ENCODE results near the gene ADCY6.

ADCY6 gene

GRCh38 chr12:48823281-48823680 lies 34.4 kb upstream of the ADCY6 start:
- Histone ChIP-seq H3K9ac (ENCODE audit: low read length) (no peak overlapping the region), H3K36me3 (ENCODE audit: control insufficient read depth, insufficient read depth, low read length) (no peaks in the 10 kb centered on the region), H3K4me2 (ENCODE audit: low read length) (no peak overlapping the region), H3K27me3 (ENCODE audit: insufficient read depth, low read length, poor library complexity) (no peaks in the 10 kb centered on the region), H2BK5ac (ENCODE audit: low read length) (no peak overlapping the region), H2BK120ac (ENCODE audit: low read depth, low read length) (no peak overlapping the region), H3K79me2 (ENCODE audit: control insufficient read depth, insufficient read depth, low read length) (no peaks in the 10 kb centered on the region), H3K27ac (ENCODE audit: low read depth, low read length) (no peak overlapping the region), H3K4me3 (ENCODE audit: low read length) (no peak overlapping the region), H3K23ac (ENCODE audit: low read length) (no peak overlapping the region), H2BK15ac (replicated peaks; ENCODE audit: low read depth) (no peak overlapping the region), H4K8ac (ENCODE audit: low read depth, low read length) (no peak overlapping the region), H3K4ac (ENCODE audit: low read depth, low read length) (no peak overlapping the region), H4K5ac (ENCODE audit: low read length) (no peak overlapping the region), H2AK5ac (ENCODE audit: low read length) (no peak overlapping the region), H3K18ac (ENCODE audit: low read length) (no peak overlapping the region), H3K79me1 (ENCODE audit: low read length) (no peaks in the 10 kb centered on the region), H3K56ac (ENCODE audit: low read length) (no peak overlapping the region), H3K4me1 (ENCODE audit: control insufficient read depth, low read depth, low read length) (peaks cover 5% of the 10 kb centered on the region)
- no peak for DNase-seq
- no CpG with 5 or more reads among the region's 11 CpGs for WGBS (ENCODE audit: extremely low coverage, insufficient coverage, low lambda C conversion rate)

DNA sequence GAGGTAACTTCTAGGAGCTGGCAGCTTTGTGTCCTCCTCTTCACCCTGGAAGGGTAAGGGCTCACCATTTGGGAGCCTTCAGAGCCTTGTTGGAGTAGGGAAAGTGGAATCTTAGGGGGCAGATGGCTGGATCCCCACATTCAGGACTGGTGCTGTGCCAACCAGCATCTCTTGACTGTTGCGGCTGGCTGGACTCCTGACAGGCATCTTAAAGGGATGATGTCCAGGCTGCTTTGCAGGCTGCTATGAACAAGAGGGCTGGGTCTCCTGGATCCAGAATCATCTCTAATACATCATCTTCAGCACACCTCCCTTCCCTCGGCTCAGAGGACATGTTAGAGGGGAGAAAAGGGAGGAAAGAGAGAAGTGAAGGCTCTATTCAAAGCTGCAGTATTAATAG lies 33.8 kb upstream of the ADCY6 start:
- peaks cover 5% of the 10 kb centered on the region for H3K4me1 ChIP-seq (ENCODE audit: control insufficient read depth, low read depth, low read length)
- H3K4ac ChIP-seq (ENCODE audit: low read depth, low read length): no peak overlapping the region
- no peaks in the 10 kb centered on the region for H3K79me2 ChIP-seq (ENCODE audit: control insufficient read depth, insufficient read depth, low read length)
- DNase-seq: no peak
- no peak overlapping the region for H2AK5ac ChIP-seq (ENCODE audit: low read length)
- H3K4me3 ChIP-seq (ENCODE audit: low read length): no peak overlapping the region
- no peak overlapping the region for H4K5ac ChIP-seq (ENCODE audit: low read length)
- H3K27ac ChIP-seq (ENCODE audit: low read depth, low read length): no peak overlapping the region
- H3K56ac ChIP-seq (ENCODE audit: low read length): no peak overlapping the region
- no peak overlapping the region for H3K4me2 ChIP-seq (ENCODE audit: low read length)
- no peak overlapping the region for H3K23ac ChIP-seq (ENCODE audit: low read length)
- no peak overlapping the region for H2BK5ac ChIP-seq (ENCODE audit: low read length)
- WGBS (ENCODE audit: extremely low coverage, insufficient coverage, low lambda C conversion rate): no CpG with 5 or more reads among the region's 2 CpGs
- no peak overlapping the region for H2BK15ac ChIP-seq (replicated peaks; ENCODE audit: low read depth)
- no peak overlapping the region for H3K18ac ChIP-seq (ENCODE audit: low read length)
- no peaks in the 10 kb centered on the region for H3K79me1 ChIP-seq (ENCODE audit: low read length)
- no peaks in the 10 kb centered on the region for H3K36me3 ChIP-seq (ENCODE audit: control insufficient read depth, insufficient read depth, low read length)
- peaks cover under 1% of the 10 kb centered on the region for H3K27me3 ChIP-seq (ENCODE audit: insufficient read depth, low read length, poor library complexity)
- no peak overlapping the region for H2BK120ac ChIP-seq (ENCODE audit: low read depth, low read length)
- no peak overlapping the region for H3K9ac ChIP-seq (ENCODE audit: low read length)
- H4K8ac ChIP-seq (ENCODE audit: low read depth, low read length): no peak overlapping the region

DNA sequence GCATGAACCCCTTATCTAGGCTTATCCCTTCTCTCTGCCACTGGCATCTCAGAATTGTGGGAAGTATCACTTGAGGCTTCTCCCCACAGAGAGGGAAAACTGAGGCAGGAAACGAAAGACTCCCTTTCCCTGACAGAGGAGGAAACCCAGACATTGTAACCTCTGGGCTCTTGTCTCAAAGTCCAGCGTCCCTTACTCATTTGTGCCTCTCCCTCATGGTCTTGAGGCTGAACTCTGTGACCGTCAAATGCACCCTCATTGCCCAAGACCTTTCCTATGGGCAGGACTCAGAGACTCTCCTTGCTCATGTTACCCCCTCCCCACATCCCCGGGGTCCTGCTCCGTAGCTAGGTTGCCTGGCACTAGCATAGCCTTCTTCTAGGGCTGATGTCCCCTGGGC lies 33.2 kb upstream of the ADCY6 start:
- Histone ChIP-seq H2AK5ac (ENCODE audit: low read length) (no peak overlapping the region), H3K18ac (ENCODE audit: low read length) (no peak overlapping the region), H2BK5ac (ENCODE audit: low read length) (no peak overlapping the region), H3K23ac (ENCODE audit: low read length) (no peak overlapping the region), H2BK15ac (replicated peaks; ENCODE audit: low read depth) (no peak overlapping the region), H3K79me1 (ENCODE audit: low read length) (no peaks in the 10 kb centered on the region), H4K8ac (ENCODE audit: low read depth, low read length) (no peak overlapping the region), H3K36me3 (ENCODE audit: control insufficient read depth, insufficient read depth, low read length) (no peaks in the 10 kb centered on the region), H3K27me3 (ENCODE audit: insufficient read depth, low read length, poor library complexity) (peaks cover 6% of the 10 kb centered on the region), H2BK120ac (ENCODE audit: low read depth, low read length) (no peak overlapping the region), H3K4me1 (ENCODE audit: control insufficient read depth, low read depth, low read length) (peaks cover 5% of the 10 kb centered on the region), H3K4me3 (ENCODE audit: low read length) (no peak overlapping the region), H3K56ac (ENCODE audit: low read length) (no peak overlapping the region), H3K79me2 (ENCODE audit: control insufficient read depth, insufficient read depth, low read length) (no peaks in the 10 kb centered on the region), H3K27ac (ENCODE audit: low read depth, low read length) (no peak overlapping the region), H3K9ac (ENCODE audit: low read length) (no peak overlapping the region), H4K5ac (ENCODE audit: low read length) (no peak overlapping the region), H3K4me2 (ENCODE audit: low read length) (no peak overlapping the region), H3K4ac (ENCODE audit: low read depth, low read length) (no peak overlapping the region)
- DNase-seq: no peak
- WGBS (ENCODE audit: extremely low coverage, insufficient coverage, low lambda C conversion rate): no CpG with 5 or more reads among the region's 5 CpGs

- H3K79me2 ChIP-seq (ENCODE audit: control insufficient read depth, insufficient read depth, low read length): no peaks in the 10 kb centered on the region
- H3K18ac ChIP-seq (ENCODE audit: low read length): no peak overlapping the region
- H4K8ac ChIP-seq (ENCODE audit: low read depth, low read length): no peak overlapping the region
- no peak overlapping the region for H3K4me3 ChIP-seq (ENCODE audit: low read length)
- H2BK5ac ChIP-seq (ENCODE audit: low read length): no peak overlapping the region
- no peak overlapping the region for H3K4me2 ChIP-seq (ENCODE audit: low read length)
- H3K56ac ChIP-seq (ENCODE audit: low read length): no peak overlapping the region
- H3K4ac ChIP-seq (ENCODE audit: low read depth, low read length): no peak overlapping the region
- H3K27ac ChIP-seq (ENCODE audit: low read depth, low read length): no peak overlapping the region
- H3K4me1 ChIP-seq (ENCODE audit: control insufficient read depth, low read depth, low read length): peaks cover 5% of the 10 kb centered on the region
- no peak overlapping the region for H4K5ac ChIP-seq (ENCODE audit: low read length)
- no peak overlapping the region for H2BK120ac ChIP-seq (ENCODE audit: low read depth, low read length)
- H3K79me1 ChIP-seq (ENCODE audit: low read length): no peaks in the 10 kb centered on the region
- peaks cover 16% of the 10 kb centered on the region for H3K27me3 ChIP-seq (ENCODE audit: insufficient read depth, low read length, poor library complexity)
- H3K9ac ChIP-seq (ENCODE audit: low read length): no peak overlapping the region
- no CpG with 5 or more reads among the region's 5 CpGs for WGBS (ENCODE audit: extremely low coverage, insufficient coverage, low lambda C conversion rate)
- no peak overlapping the region for H2BK15ac ChIP-seq (replicated peaks; ENCODE audit: low read depth)
- peak overlapping the region; percentile 7 for H2AK5ac ChIP-seq (ENCODE audit: low read length)
- H3K23ac ChIP-seq (ENCODE audit: low read length): no peak overlapping the region
- H3K36me3 ChIP-seq (ENCODE audit: control insufficient read depth, insufficient read depth, low read length): no peaks in the 10 kb centered on the region
- no peak for DNase-seq
These were observed 31.3 kb upstream of the ADCY6 start for GRCh38 chr12:48819986-48820725.

GRCh38 chr12:48818831-48819590 lies 30.1 kb upstream of the ADCY6 start:
- no peak overlapping the region for H4K8ac ChIP-seq (ENCODE audit: low read depth, low read length)
- peaks cover 5% of the 10 kb centered on the region for H3K4me1 ChIP-seq (ENCODE audit: control insufficient read depth, low read depth, low read length)
- no peaks in the 10 kb centered on the region for H3K36me3 ChIP-seq (ENCODE audit: control insufficient read depth, insufficient read depth, low read length)
- no peak overlapping the region for H3K27ac ChIP-seq (ENCODE audit: low read depth, low read length)
- H4K5ac ChIP-seq (ENCODE audit: low read length): no peak overlapping the region
- no peak overlapping the region for H3K23ac ChIP-seq (ENCODE audit: low read length)
- no peak overlapping the region for H2BK120ac ChIP-seq (ENCODE audit: low read depth, low read length)
- peak overlapping the region; percentile 3 for H3K18ac ChIP-seq (ENCODE audit: low read length)
- DNase-seq: peak; percentile 44
- H2BK15ac ChIP-seq (replicated peaks; ENCODE audit: low read depth): no peak overlapping the region
- peaks cover 16% of the 10 kb centered on the region for H3K27me3 ChIP-seq (ENCODE audit: insufficient read depth, low read length, poor library complexity)
- H3K79me2 ChIP-seq (ENCODE audit: control insufficient read depth, insufficient read depth, low read length): no peaks in the 10 kb centered on the region
- peak overlapping the region; percentile 34 for H3K4me2 ChIP-seq (ENCODE audit: low read length)
- no peaks in the 10 kb centered on the region for H3K79me1 ChIP-seq (ENCODE audit: low read length)
- peak overlapping the region; percentile 54 for H3K56ac ChIP-seq (ENCODE audit: low read length)
- H3K9ac ChIP-seq (ENCODE audit: low read length): peak overlapping the region; percentile 12
- no peak overlapping the region for H2AK5ac ChIP-seq (ENCODE audit: low read length)
- H3K4ac ChIP-seq (ENCODE audit: low read depth, low read length): no peak overlapping the region
- no CpG with 5 or more reads among the region's 37 CpGs for WGBS (ENCODE audit: extremely low coverage, insufficient coverage, low lambda C conversion rate)
- H3K4me3 ChIP-seq (ENCODE audit: low read length): peak overlapping the region; percentile 21
- H2BK5ac ChIP-seq (ENCODE audit: low read length): no peak overlapping the region

Data from mesendoderm (in vitro differentiated cells).